Hematopoietic multipotent progenitor cell treated with erythropoietin and hydrocortisone succinate and interleukin-3 and kit ligand, for 6 days (in vitro differentiated cells): ENCODE results near the gene MAP1LC3B.

ENCODE experiments used
- DNase-seq: peaks from one replicate; pipeline ENCODE4 v3.0.0-alpha.2; 2015

MAP1LC3B gene

GRCh38 chr16:87435372-87436224 is 43.5 kb downstream of the MAP1LC3B start:
- DNase-seq: no peak

GRCh38 chr16:87436225-87437172 is 44.4 kb downstream of the MAP1LC3B start:
- no peak for DNase-seq

DNA sequence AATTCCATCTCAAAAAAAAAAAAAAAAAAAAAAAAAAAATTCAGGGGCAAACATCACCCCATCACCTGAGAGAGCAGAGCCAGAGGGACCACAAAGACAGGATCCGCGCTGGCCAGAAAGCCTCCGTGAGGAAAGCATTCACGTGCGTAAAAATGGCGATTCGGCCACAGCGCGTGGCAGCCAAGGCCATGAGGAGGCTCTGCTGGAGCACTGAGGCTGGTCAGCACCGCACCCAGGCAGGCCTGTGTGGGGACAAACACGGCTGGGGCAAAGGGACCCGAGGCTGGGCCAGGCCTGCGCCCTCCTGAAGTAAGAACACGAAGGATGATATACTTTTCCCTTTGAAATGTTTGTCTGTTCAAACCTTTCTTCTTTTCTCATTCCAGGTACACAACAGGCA is 45.2 kb downstream of the MAP1LC3B start:
- DNase-seq: no peak

- DNase-seq: no peak
These were observed 45.9 kb downstream of the MAP1LC3B start for GRCh38 chr16:87437911-87438610.

DNA sequence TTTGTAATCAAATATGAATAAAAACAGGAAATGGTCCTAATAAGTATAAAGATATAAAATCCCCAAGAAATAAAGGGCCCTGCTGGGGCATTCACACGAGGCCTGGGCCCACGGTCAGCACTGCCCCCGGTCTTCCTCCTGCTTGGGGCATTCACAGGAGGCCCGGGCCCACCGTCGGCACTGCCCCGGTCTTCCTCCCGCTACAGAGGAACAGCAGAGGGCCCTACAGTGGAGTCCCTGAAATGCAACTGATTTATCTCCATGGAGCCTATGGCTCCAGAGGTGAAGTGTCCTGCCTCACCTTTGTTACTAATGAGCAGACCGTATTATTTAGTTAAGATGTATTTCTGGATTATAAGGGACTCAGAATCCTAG is 46.5 kb downstream of the MAP1LC3B start:
- DNase-seq: no peak

DNA sequence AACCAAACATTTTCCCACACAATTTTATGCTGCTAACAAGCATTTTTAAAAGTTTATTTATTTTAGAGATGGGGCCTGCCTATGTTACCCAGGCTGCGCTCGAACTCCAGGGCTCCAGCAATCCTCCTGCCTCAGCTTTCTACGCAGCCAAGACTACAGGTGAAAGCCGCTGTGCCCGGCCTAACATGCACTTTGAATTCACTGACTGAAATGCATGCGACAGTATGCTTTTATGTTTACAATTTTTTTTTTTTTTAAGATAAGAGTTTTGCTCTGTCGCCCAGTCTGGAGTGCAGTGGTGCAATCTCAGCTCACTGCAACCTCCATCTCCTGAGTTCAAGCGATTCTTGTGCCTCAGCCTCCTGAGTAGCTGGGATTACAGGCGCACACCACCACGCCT is 47.8 kb downstream of the MAP1LC3B start:
- DNase-seq: no peak

- no peak for DNase-seq
These were observed 49.9 kb downstream of the MAP1LC3B start for GRCh38 chr16:87441886-87442580.

DNA sequence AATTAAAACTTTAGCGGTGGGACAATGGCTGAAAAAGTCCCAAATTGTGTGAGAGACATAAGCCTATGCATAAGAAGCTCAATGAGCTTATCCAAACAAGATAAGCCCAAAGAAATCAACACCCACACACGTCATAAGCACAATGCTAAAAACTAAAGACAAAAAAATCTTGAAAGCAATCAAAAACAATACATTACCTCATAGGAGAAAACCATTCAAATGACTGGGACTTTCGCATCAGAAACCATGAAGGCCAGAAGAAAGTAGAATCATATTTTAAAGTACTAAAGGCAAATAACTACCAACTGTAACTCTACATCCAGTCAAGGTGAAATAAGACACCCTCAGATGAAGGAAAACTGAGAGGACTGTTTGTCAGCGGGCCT is 50.4 kb downstream of the MAP1LC3B start:
- no peak for DNase-seq

DNA sequence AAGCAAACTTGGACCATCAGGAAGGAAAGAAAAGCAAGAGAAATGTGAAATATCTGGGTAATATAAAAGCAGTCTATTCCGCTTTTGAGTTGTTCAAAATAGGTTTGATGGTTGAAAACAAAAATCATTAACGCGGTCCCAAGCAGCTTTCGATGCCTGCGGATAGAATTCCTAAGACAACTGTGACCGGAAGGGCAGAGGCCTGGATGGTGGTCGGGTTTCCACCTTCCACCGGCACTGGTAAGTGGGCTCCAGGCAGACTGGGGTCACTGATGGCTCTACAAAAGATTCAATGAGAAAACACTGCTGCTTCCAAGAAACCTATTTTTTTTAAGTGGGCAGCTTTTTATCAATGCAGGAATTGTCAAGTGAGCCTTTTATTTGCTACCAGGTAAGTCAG is 50.9 kb downstream of the MAP1LC3B start:
- DNase-seq: no peak

GRCh38 chr16:87443964-87444363 is 51.8 kb downstream of the MAP1LC3B start:
- DNase-seq: no peak

- DNase-seq: no peak
These were observed 53.4 kb downstream of the MAP1LC3B start for GRCh38 chr16:87445486-87445885.

DNA sequence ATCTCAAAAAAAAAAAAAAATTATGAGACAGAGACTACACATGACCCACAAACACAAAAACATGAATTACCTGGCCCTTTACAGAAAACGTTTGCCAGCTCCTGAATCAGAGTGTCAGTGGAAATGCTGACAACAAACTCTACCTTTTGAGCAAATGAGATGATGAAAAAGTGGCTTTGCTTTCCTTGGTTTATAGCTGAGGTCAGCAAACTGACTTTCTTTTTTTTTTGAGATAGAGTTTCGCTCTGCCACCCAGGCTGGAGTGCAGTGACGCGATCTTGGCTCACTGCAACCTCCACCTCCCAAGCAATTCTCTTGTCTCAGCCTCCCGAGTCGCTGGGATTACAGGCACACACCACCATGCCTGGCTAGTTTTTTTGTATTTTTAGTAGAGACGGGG is 54.3 kb downstream of the MAP1LC3B start:
- DNase-seq: no peak

DNA sequence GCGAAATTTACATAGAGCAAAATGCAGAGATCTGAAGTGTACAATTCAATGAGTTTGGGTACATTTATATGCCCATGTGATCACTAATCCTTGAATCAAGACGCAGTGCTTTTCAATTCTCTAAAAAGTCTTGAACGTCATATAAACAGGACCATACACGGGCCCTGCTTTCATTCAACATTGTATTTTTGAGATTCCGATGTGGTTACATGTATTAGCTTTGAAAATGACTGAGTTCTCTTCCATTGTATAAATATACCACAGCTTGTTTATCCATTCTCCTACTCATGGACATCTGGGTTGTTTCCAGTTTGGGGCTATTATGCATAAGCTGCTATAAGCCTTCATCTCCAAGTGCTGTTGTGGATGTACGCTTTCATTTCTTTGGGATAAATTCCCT is 55.2 kb downstream of the MAP1LC3B start:
- DNase-seq: no peak

- no peak for DNase-seq
These were observed 56.7 kb downstream of the MAP1LC3B start for GRCh38 chr16:87448866-87449265.

DNA sequence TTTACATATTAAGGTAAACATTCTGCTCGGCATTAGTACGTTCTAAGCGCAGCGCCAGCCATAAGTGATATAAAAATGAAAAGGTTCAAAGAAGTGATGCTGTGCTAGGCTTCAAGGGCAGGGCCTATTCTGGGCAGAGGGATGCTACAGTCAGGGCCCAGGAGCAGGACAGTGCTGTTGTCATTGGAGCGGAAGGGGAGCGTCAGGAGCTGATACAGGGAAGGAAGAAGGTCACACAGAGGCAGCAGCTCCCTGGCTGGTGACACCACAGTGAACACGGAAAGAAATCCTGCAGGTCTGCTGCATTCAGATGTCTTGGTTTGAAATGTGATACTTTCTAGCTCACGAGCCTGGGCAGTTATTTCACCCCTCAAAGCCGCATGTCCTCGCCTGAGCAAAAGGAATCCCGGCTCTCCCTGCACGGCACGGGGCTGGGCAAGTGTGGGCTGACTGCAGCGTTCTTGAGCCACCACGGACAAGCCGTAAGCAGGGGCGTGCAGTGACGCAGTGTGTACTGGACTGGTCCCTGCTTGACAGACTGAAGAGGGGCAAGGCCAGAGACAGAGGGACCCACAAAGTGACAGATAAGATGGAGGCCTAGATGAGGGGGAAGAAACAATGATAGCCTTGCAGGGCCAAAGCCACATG is 59.6 kb downstream of the MAP1LC3B start:
- DNase-seq: no peak

DNA sequence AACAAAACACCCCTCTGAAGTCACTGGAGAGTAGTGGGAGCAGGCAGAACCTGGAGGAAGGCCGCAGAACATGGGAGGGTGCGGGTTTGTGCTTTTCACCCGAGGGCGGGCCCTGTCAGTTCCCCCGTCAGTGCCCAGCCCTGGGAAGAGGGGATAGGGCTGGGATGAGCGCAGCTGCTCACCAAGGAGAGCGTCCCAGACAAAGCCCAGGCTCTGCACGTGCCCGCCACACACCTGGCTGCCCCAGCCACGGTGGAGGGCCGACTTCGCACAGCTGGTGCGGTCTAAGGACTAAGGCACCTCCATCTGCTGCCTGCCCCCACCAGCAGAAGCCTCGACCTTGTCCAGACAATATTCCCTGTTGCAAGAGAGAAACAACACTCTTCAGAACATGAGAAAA is 61.2 kb downstream of the MAP1LC3B start:
- no peak for DNase-seq
